H9 (cell line): ENCODE measurements around the gene PCSK1. TPM values are rescaled to one million over a fixed set of nuclear protein-coding genes. Genes with fewer than 3 reads are reported as not detected.

Source experiments
- DNase-seq: peaks from one replicate; pipeline ENCODE4 v3.0.0-alpha.2; 2017
- H2AFZ ChIP-seq: one replicate; pipeline ENCODE4 v1.6.1; 2013; ENCODE audit warnings: mild to moderate bottlenecking, low read length, control low read depth, moderate library complexity
- H2AK5ac ChIP-seq: 2 replicates; pipeline ENCODE4 v1.6.1; 2013; ENCODE audit warnings: low read length, control low read depth, mixed read lengths; ENCODE audit not compliant: insufficient read length
- H2BK120ac ChIP-seq: one replicate; pipeline ENCODE4 v1.6.1; 2013; ENCODE audit warnings: low read depth, mild to moderate bottlenecking, low read length, control low read depth, inconsistent platforms; ENCODE audit not compliant: poor library complexity, severe bottlenecking
- H2BK12ac ChIP-seq: 2 replicates; pipeline ENCODE4 v1.6.1; 2013; ENCODE audit warnings: low read length, control low read depth, mixed read lengths, low read depth; ENCODE audit not compliant: insufficient read length
- H2BK15ac ChIP-seq: 2 replicates; pipeline ENCODE4 v1.6.1; 2013; ENCODE audit warnings: low read depth, low read length, control low read depth
- H2BK20ac ChIP-seq: one replicate; pipeline ENCODE4 v1.6.1; 2013; ENCODE audit warnings: low read depth, mild to moderate bottlenecking, low read length, control low read depth, inconsistent platforms; ENCODE audit not compliant: poor library complexity, severe bottlenecking
- H2BK5ac ChIP-seq: 2 replicates; pipeline ENCODE4 v1.6.1; 2013; ENCODE audit warnings: low read length, control low read depth, mixed read lengths; ENCODE audit not compliant: insufficient read length
- H3K14ac ChIP-seq: 2 replicates; pipeline ENCODE4 v1.6.1; 2013; ENCODE audit warnings: low read length, control low read depth; ENCODE audit not compliant: insufficient read depth
- H3K18ac ChIP-seq: 2 replicates; pipeline ENCODE4 v1.6.1; 2013; ENCODE audit warnings: low read depth, mild to moderate bottlenecking, mixed read lengths, low read length, control low read depth; ENCODE audit not compliant: insufficient read length
- H3K23ac ChIP-seq: 2 replicates; pipeline ENCODE4 v1.6.1; 2013; ENCODE audit warnings: low read length, control low read depth, mixed read lengths, low read depth; ENCODE audit not compliant: insufficient read length
- H3K23me2 ChIP-seq: 2 replicates; pipeline ENCODE4 v1.6.1; 2013; ENCODE audit warnings: low read depth, mild to moderate bottlenecking, mixed read lengths, low read length, control low read depth; ENCODE audit not compliant: insufficient read length, poor library complexity, severe bottlenecking
- H3K27ac ChIP-seq: 2 replicates; pipeline ENCODE4 v1.5.1; 2013; ENCODE audit warnings: low read length, control low read depth, mixed read lengths, low read depth; ENCODE audit not compliant: insufficient read length
- H3K27me3 ChIP-seq: 2 replicates; pipeline ENCODE4 v1.6.1; 2013; ENCODE audit warnings: low read length, control low read depth, inconsistent platforms; ENCODE audit not compliant: insufficient read depth
- H3K4ac ChIP-seq: 2 replicates; pipeline ENCODE4 v1.6.1; 2013; ENCODE audit warnings: low read depth, mild to moderate bottlenecking, control low read depth, inconsistent platforms, low read length, moderate library complexity
- H3K4me1 ChIP-seq: 2 replicates; pipeline ENCODE4 v1.6.1; 2013; ENCODE audit warnings: low read length, control low read depth, inconsistent platforms; ENCODE audit not compliant: insufficient read depth
- H3K4me2 ChIP-seq: 2 replicates; pipeline ENCODE4 v1.6.1; 2013; ENCODE audit warnings: low read length, control low read depth, mixed read lengths; ENCODE audit not compliant: insufficient read length, insufficient read depth
- H3K56ac ChIP-seq: 2 replicates; pipeline ENCODE4 v1.6.1; 2013; ENCODE audit warnings: low read depth, mild to moderate bottlenecking, mixed read lengths, low read length, control low read depth; ENCODE audit not compliant: insufficient read length
- H3K79me1 ChIP-seq: 2 replicates; pipeline ENCODE4 v1.6.1; 2013; ENCODE audit warnings: low read depth, mild to moderate bottlenecking, moderate library complexity, low read length, control low read depth, inconsistent platforms; ENCODE audit not compliant: insufficient read depth, poor library complexity, severe bottlenecking
- H3K79me2 ChIP-seq: 2 replicates; pipeline ENCODE4 v1.6.1; 2013; ENCODE audit warnings: low read length, control low read depth, inconsistent platforms; ENCODE audit not compliant: insufficient read depth
- H3K9ac ChIP-seq: 2 replicates; pipeline ENCODE4 v1.6.1; 2013; ENCODE audit warnings: low read length, control low read depth, mixed read lengths; ENCODE audit not compliant: insufficient read length; ENCODE audit errors: extremely low read depth
- H3K9me3 ChIP-seq: one replicate; pipeline ENCODE4 v1.6.1; 2013; ENCODE audit warnings: low read depth, low read length, inconsistent platforms; ENCODE audit not compliant: control insufficient read depth
- H3T11ph ChIP-seq: one replicate; pipeline ENCODE4 v1.6.1; 2013; ENCODE audit warnings: mild to moderate bottlenecking, low read length, control low read depth, inconsistent platforms
- H4K20me1 ChIP-seq: one replicate; pipeline ENCODE4 v1.6.1; 2013; ENCODE audit not compliant: control insufficient read depth, insufficient read length, insufficient read depth
- H4K5ac ChIP-seq: 2 replicates; pipeline ENCODE4 v1.6.1; 2013; ENCODE audit warnings: low read depth, mild to moderate bottlenecking, mixed read lengths, low read length, control low read depth; ENCODE audit not compliant: insufficient read length
- H4K8ac ChIP-seq: replicated peaks from 2 replicates; pipeline ENCODE4 v1.6.1; 2013; ENCODE audit warnings: low read length, control low read depth, mixed read lengths, low read depth; ENCODE audit not compliant: insufficient read length
- H4K91ac ChIP-seq: 2 replicates; pipeline ENCODE4 v1.6.1; 2013; ENCODE audit warnings: low read depth, mild to moderate bottlenecking, moderate library complexity, mixed read lengths, low read length, control low read depth; ENCODE audit not compliant: insufficient read length
- H3K27ac Mint-ChIP-seq, 3 experiments: 2 replicates in 2 of 3; 3 replicates in 1 of 3; pipeline ENCODE4 v1.8.0; 2020 to 2021; ENCODE audit warnings: mixed read lengths in 3 of 3, mild to moderate bottlenecking in 1 of 3, moderate library complexity in 1 of 3
- H3K27me3 Mint-ChIP-seq: 2 replicates; pipeline ENCODE4 v1.8.0; 2021; ENCODE audit warnings: low read depth, mild to moderate bottlenecking, moderate library complexity, mixed read lengths
- H3K36me3 Mint-ChIP-seq, 3 experiments: 2 replicates in 2 of 3; 3 replicates in 1 of 3; pipeline ENCODE4 v1.8.0; 2020 to 2021; ENCODE audit warnings: low read depth in 3 of 3, mixed read lengths in 3 of 3; ENCODE audit not compliant: insufficient read depth in 1 of 3
- H3K4me1 Mint-ChIP-seq, 2 experiments: 2 replicates each; pipeline ENCODE4 v1.8.0; 2020; ENCODE audit warnings: mixed read lengths in 2 of 2
- H3K4me3 Mint-ChIP-seq, 2 experiments: 2 replicates in 1 of 2; 3 replicates in 1 of 2; pipeline ENCODE4 v1.8.0; 2020 to 2021; ENCODE audit warnings: mild to moderate bottlenecking in 2 of 2, mixed read lengths in 2 of 2, moderate library complexity in 1 of 2
- H3K9me3 Mint-ChIP-seq, 2 experiments: 2 replicates in 1 of 2; 3 replicates in 1 of 2; pipeline ENCODE4 v1.8.0; 2020; ENCODE audit warnings: mild to moderate bottlenecking in 2 of 2, mixed read lengths in 2 of 2, moderate library complexity in 1 of 2
- CTCF ChIP-seq: fragments of 200-600 bp; sonication (generic); conservative IDR thresholded peaks from 3 replicates; pipeline ENCODE4 v1.8.0; 2021; ENCODE audit warnings: antibody characterized with exemption, mild to moderate bottlenecking
- WGBS: extraction: QIAGEN DNeasy Blood & Tissue Kit; methylation state at CpG from one replicate; pipeline ENCODE4 v1.1.7; 2013; ENCODE audit warnings: missing lambda C conversion rate, low lambda C conversion rate, mixed read lengths; ENCODE audit not compliant: insufficient read length; ENCODE audit errors: extremely low coverage; 5-methylcytosine and 5-hydroxymethylcytosine counted together
- total RNA-seq: library from RNA; stranded (reverse); gene quantifications from 2 replicates; pipeline ENCODE4 v1.2.1, GENCODE V29; 2021

PCSK1 gene
- total RNA-seq, 1 experiment from 2014 or later = 2.9 TPM

- no peak overlapping the region for H2BK15ac ChIP-seq
- no peak overlapping the region for H2BK5ac ChIP-seq
- no peaks in the 10 kb centered on the region for H3K9me3 Mint-ChIP-seq
- no peak overlapping the region for H2AFZ ChIP-seq
- no peak for DNase-seq
- no peaks in the 10 kb centered on the region for H3K27me3 ChIP-seq
- no peak overlapping the region for H3K27ac ChIP-seq
- no peak overlapping the region for H3K4me2 ChIP-seq
- H3K56ac ChIP-seq = no peak overlapping the region
- no peak overlapping the region for H3K4ac ChIP-seq
- H3K4me1 ChIP-seq = no peaks in the 10 kb centered on the region
- H2BK12ac ChIP-seq = no peak overlapping the region
- no peaks in the 10 kb centered on the region for H3K79me2 ChIP-seq
- no peak overlapping the region for H3K23ac ChIP-seq
- H3K79me1 ChIP-seq = no peaks in the 10 kb centered on the region
- H3K9ac ChIP-seq = no peak overlapping the region
- H4K5ac ChIP-seq = no peak overlapping the region
- no peak for TF ChIP-seq CTCF
- H3K14ac ChIP-seq = no peak overlapping the region
- H3K27ac Mint-ChIP-seq = no peak overlapping the region
- H3K4me3 Mint-ChIP-seq = no peak overlapping the region
- no peak overlapping the region for H2BK120ac ChIP-seq
- no peak overlapping the region for H2BK20ac ChIP-seq
- no peaks in the 10 kb centered on the region for H3K4me1 Mint-ChIP-seq
- WGBS = no CpG with 5 or more reads among the region's 3 CpGs
- no peak overlapping the region for H4K8ac ChIP-seq
- H4K91ac ChIP-seq = no peak overlapping the region
- no peaks in the 10 kb centered on the region for H3K27me3 Mint-ChIP-seq
- H3K36me3 Mint-ChIP-seq = no peaks in the 10 kb centered on the region
- H2AK5ac ChIP-seq = no peak overlapping the region
- H3T11ph ChIP-seq = no peak overlapping the region
- H3K18ac ChIP-seq = no peak overlapping the region
- H3K9me3 ChIP-seq = no peaks in the 10 kb centered on the region
- no peaks in the 10 kb centered on the region for H3K23me2 ChIP-seq
- no peaks in the 10 kb centered on the region for H4K20me1 ChIP-seq
Observed at GRCh38 chr5:96453394-96453793, 20.3 kb upstream of the PCSK1 start.
